ENCODE measurements around the gene SMG6. TPM values are rescaled to one million over a fixed set of nuclear protein-coding genes. Genes with fewer than 3 reads are reported as not detected.

Gene SMG6
- total and polyA plus RNA-seq, 2 of the 4 experiments (the other 2 are of a cell fraction): 16.3 to 30.3 TPM

GRCh38 chr17:2024572-2025219 lies 278.9 kb downstream of the SMG6 start:
- intact Hi-C loops (cut with micrococcal nuclease): no loop called here
- Histone ChIP-seq H2AK9ac (replicated peaks; ENCODE audit: low read depth, low read length, poor library complexity) (peak overlapping the region; percentile 28), H3K4me1 (ENCODE audit: control insufficient read depth, insufficient read depth, low read length) (peaks cover 1% of the 10 kb centered on the region; the same call in 1 of the 2 replicates), H3K56ac (ENCODE audit: extremely low read depth, insufficient read depth, low read length) (no peak overlapping the region), H4K5ac (ENCODE audit: low read depth, low read length) (no peak overlapping the region), H3K4me3 (ENCODE audit: insufficient read depth, low read depth, low read length) (peak overlapping the region; percentile 29; the same call in 1 of the 2 replicates), H3K36me3 (ENCODE audit: control insufficient read depth, insufficient read depth, low read length) (no peaks in the 10 kb centered on the region), H3K79me1 (ENCODE audit: low read depth in 1 of 2, low read length in 2 of 2) (no peaks in the 10 kb centered on the region), H4K20me1 (ENCODE audit: insufficient read depth, low read length) (no peaks in the 10 kb centered on the region; the same call in 1 of the 2 replicates), H3K14ac (replicated peaks; ENCODE audit: low read depth, low read length) (no peak overlapping the region), H3K18ac (ENCODE audit: low read depth, low read length) (no peak overlapping the region), H2AK5ac (ENCODE audit: low read depth, low read length) (no peak overlapping the region), H3K9me1 (ENCODE audit: insufficient read depth, low read length) (no peaks in the 10 kb centered on the region), H3K27ac (ENCODE audit: insufficient read depth, low read length) (no peak overlapping the region), H2BK5ac (ENCODE audit: low read depth, low read length, poor library complexity, severe bottlenecking) (no peak overlapping the region), H3K23ac (ENCODE audit: low read depth, low read length) (no peak overlapping the region), H2BK15ac (ENCODE audit: low read depth, low read length) (no peak overlapping the region), H2BK20ac (ENCODE audit: low read depth, low read length) (no peak overlapping the region), H3K27me3 (ENCODE audit: control insufficient read depth, insufficient read depth, low read length) (peaks cover 58% of the 10 kb centered on the region), H3K4me2 (ENCODE audit: low read depth, low read length) (peak overlapping the region; percentile 61; the same call in 1 of the 2 replicates), H3K9me3 (ENCODE audit: control insufficient read depth, insufficient read depth, low read length) (no peaks in the 10 kb centered on the region), H4K8ac (ENCODE audit: low read depth in 2 of 2, low read length in 2 of 2) (no peak overlapping the region), H3K9ac (ENCODE audit: low read depth, low read length) (no peak overlapping the region), H2AFZ (replicated peaks; ENCODE audit: low read length, poor library complexity) (peak overlapping the region; percentile 81), H3K4ac (ENCODE audit: low read depth, low read length) (no peak overlapping the region), H2BK120ac (ENCODE audit: low read depth, low read length) (no peak overlapping the region), H4K91ac (ENCODE audit: insufficient read depth, low read depth, low read length) (no peak overlapping the region)
- DNase-seq: no peak
- ChIA-PET CTCF (interaction anchor here (2.4 kb wide), 1 partner anchor 116 kb away, joined by 18 read pairs; no protein-coding TSS in a partner anchor), POLR2A (ENCODE audit: unreplicated experiment) (no interaction called here)
- in situ Hi-C loops (cut with MboI; ENCODE audit: low sequenced_read_pairs): loop anchor here (5.0 to 25.0 kb wide), 2 partner anchors 112 to 312 kb away; partner anchors contain the start of genes TLCD2 and WDR81
- dilution Hi-C loops (cut with HindIII; ENCODE audit: low sequenced_read_pairs, unreplicated experiment): no loop called here
- ATAC-seq (ENCODE audit: low read depth): peak; percentile 6; the same call in 1 of the 2 replicates
- 1% methylated on average over 57 of the region's 73 CpGs; no CpG with 5 or more reads in 1 of the 2 experiments for WGBS, 2 experiments (ENCODE audit: extremely low coverage in 2 of 2, insufficient read length in 1 of 2)
- BruUV-seq (replicated peaks): no TSS peak
- TF ChIP-seq, protein P1, sequence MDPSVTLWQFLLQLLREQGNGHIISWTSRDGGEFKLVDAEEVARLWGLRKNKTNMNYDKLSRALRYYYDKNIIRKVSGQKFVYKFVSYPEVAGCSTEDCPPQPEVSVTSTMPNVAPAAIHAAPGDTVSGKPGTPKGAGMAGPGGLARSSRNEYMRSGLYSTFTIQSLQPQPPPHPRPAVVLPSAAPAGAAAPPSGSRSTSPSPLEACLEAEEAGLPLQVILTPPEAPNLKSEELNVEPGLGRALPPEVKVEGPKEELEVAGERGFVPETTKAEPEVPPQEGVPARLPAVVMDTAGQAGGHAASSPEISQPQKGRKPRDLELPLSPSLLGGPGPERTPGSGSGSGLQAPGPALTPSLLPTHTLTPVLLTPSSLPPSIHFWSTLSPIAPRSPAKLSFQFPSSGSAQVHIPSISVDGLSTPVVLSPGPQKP (IDR thresholded peaks at IDR 0.05; ENCODE audit: borderline replicate concordance, low read depth, low read length): no peak
- TF ChIP-seq MAFK (IDR thresholded peaks at IDR 0.05; ENCODE audit: low read depth, low read length) (no peak), POLR2A (IDR thresholded peaks at IDR 0.05; ENCODE audit: low read depth, low read length) (no peak), MXI1 (IDR thresholded peaks at IDR 0.05; ENCODE audit: borderline replicate concordance, low read depth, low read length) (no peak), MAZ (IDR thresholded peaks at IDR 0.05; ENCODE audit: borderline replicate concordance, low read depth, low read length) (no peak), RFX5 (IDR thresholded peaks at IDR 0.05; ENCODE audit: low read depth, low read length) (no peak), NFE2L2 (IDR thresholded peaks at IDR 0.05; ENCODE audit: low read depth, low read length) (no peak), RCOR1 (IDR thresholded peaks at IDR 0.05; ENCODE audit: insufficient replicate concordance, low read length) (no peak), SMC3 (IDR thresholded peaks at IDR 0.05; ENCODE audit: low read depth, low read length) (no peak), BHLHE40 (IDR thresholded peaks at IDR 0.05; ENCODE audit: low read depth, low read length) (no peak), CEBPB (IDR thresholded peaks at IDR 0.05; ENCODE audit: low read depth, low read length) (no peak), FOS (IDR thresholded peaks at IDR 0.05; ENCODE audit: low read depth, low read length) (no peak), CHD1 (IDR thresholded peaks at IDR 0.05; ENCODE audit: low read depth, low read length) (no peak)
- TF ChIP-seq, protein P2, sequence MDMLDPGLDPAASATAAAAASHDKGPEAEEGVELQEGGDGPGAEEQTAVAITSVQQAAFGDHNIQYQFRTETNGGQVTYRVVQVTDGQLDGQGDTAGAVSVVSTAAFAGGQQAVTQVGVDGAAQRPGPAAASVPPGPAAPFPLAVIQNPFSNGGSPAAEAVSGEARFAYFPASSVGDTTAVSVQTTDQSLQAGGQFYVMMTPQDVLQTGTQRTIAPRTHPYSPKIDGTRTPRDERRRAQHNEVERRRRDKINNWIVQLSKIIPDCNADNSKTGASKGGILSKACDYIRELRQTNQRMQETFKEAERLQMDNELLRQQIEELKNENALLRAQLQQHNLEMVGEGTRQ (IDR thresholded peaks at IDR 0.05; ENCODE audit: low read depth, low read length): no peak
- TF ChIP-seq, protein P3, sequence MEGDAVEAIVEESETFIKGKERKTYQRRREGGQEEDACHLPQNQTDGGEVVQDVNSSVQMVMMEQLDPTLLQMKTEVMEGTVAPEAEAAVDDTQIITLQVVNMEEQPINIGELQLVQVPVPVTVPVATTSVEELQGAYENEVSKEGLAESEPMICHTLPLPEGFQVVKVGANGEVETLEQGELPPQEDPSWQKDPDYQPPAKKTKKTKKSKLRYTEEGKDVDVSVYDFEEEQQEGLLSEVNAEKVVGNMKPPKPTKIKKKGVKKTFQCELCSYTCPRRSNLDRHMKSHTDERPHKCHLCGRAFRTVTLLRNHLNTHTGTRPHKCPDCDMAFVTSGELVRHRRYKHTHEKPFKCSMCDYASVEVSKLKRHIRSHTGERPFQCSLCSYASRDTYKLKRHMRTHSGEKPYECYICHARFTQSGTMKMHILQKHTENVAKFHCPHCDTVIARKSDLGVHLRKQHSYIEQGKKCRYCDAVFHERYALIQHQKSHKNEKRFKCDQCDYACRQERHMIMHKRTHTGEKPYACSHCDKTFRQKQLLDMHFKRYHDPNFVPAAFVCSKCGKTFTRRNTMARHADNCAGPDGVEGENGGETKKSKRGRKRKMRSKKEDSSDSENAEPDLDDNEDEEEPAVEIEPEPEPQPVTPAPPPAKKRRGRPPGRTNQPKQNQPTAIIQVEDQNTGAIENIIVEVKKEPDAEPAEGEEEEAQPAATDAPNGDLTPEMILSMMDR (conservative IDR thresholded peaks at IDR 0.05; ENCODE audit: low read depth, low read length): no peak
